CD4-positive, alpha-beta T cell treated with Interleukin-4 for 4 hours (primary cell): ENCODE measurements around the gene RWDD3.

Experiments used
- DNase-seq: peaks from one replicate; pipeline ENCODE4 v3.0.0-alpha.2; 2020

Gene RWDD3

DNA sequence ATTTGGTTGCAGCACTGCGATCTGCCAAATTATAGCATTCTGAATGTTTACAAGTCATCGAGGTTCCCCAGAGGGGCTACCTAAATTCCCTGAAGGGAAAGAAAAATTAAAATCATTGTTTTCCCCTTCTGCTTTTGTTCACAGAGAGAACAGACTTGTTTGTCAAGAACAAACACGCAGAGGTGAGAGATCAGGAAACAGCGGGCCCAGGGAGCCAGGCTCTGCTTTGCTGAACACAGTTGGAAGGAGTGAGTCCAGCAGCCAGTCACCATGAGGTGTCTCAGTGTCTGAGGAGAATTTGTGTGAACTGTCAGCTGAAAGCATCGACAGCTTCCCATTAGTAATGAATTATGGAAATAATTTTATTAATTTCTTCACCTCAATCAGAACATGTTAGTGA lies 52.5 kb downstream of the RWDD3 start:
- no peak for DNase-seq

DNA sequence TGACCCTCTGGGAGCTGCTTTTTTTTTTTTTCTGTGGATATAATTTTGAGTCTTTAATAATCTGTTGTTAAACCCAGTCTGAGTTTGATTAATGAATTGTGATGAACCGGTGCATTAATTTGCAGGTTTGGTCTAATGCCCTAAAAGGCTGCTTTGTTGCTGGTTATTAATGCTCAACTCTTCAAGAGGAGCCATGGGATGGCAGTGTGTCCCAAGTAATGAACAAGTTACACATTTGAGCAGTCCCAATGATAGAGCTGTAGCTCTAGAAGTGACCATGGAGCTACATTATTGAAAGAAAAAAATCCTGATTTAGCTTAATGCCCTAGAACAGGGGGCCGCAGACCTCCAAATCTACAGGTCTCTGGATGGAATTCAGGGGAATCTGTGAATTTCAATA lies 53.1 kb downstream of the RWDD3 start:
- no peak for DNase-seq

GRCh38 chr1:95287825-95288224 lies 53.8 kb downstream of the RWDD3 start:
- no peak for DNase-seq
